Suprapubic skin (tissue), 4 donors: ENCODE data around the gene KIF5A.

Source experiments
- CTCF ChIP-seq, 2 donors: fragments of 200-600 bp in 1 of 2; fragments of 450-650 bp in 1 of 2; sonication (generic) in 1 of 2; IDR thresholded peaks; one replicate each; pipeline ENCODE4 v1.5.1; 2016 to 2019; ENCODE audit warnings: antibody characterized with exemption in 2 of 2, mild to moderate bottlenecking in 1 of 2, moderate library complexity in 1 of 2
- POLR2A ChIP-seq, 2 donors: fragments of 450-650 bp; IDR thresholded peaks; one replicate each; pipeline ENCODE4 v1.6.1; 2017; ENCODE audit warnings: antibody characterized with exemption in 2 of 2, mild to moderate bottlenecking in 2 of 2, moderate library complexity in 2 of 2
- POLR2AphosphoS5 ChIP-seq, 3 donors: sonication (generic); formaldehyde crosslinking; IDR thresholded peaks; one replicate each; pipeline ENCODE4 v1.6.1; 2017; ENCODE audit warnings: antibody characterized with exemption in 3 of 3

- TF ChIP-seq POLR2A (IDR thresholded peaks at IDR 0.05) (no peak), CTCF (IDR thresholded peaks at IDR 0.05) (no peak), POLR2AphosphoS5 (IDR thresholded peaks at IDR 0.05) (no peak)
Observed at GRCh38 chr12:57574795-57575194, 25.0 kb downstream of the KIF5A start.
